ENCODE results near the gene NFYA. TPM values are rescaled to one million over a fixed set of nuclear protein-coding genes. Genes with fewer than 3 reads are reported as not detected.

NFYA gene
- total RNA-seq, 1 donor from 2014 or later, result 62.7 TPM

DNA sequence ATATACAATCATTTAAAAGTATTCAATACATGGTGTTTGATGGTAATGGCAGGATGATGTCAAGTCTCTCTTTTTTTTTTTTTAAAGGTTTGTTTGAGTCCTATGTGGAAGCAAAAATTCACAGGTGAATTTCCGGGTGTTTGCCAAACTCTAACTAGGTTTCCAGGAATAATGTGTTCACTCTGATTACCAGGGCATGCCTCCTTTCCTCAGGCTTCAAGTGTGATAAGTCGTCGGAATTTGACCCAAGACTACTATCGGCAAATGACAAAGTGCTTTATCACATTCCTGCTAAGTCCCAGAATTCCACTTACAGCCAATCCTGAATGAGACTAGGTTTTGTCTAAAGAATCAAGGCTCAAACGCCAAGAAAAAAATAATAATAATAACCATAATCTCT, 7.9 kb upstream of the NFYA start:
- TF ChIP-seq, protein P1, sequence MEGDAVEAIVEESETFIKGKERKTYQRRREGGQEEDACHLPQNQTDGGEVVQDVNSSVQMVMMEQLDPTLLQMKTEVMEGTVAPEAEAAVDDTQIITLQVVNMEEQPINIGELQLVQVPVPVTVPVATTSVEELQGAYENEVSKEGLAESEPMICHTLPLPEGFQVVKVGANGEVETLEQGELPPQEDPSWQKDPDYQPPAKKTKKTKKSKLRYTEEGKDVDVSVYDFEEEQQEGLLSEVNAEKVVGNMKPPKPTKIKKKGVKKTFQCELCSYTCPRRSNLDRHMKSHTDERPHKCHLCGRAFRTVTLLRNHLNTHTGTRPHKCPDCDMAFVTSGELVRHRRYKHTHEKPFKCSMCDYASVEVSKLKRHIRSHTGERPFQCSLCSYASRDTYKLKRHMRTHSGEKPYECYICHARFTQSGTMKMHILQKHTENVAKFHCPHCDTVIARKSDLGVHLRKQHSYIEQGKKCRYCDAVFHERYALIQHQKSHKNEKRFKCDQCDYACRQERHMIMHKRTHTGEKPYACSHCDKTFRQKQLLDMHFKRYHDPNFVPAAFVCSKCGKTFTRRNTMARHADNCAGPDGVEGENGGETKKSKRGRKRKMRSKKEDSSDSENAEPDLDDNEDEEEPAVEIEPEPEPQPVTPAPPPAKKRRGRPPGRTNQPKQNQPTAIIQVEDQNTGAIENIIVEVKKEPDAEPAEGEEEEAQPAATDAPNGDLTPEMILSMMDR (IDR thresholded peaks at IDR 0.05; ENCODE audit: unreplicated experiment), result no peak
- H3K36me3 Mint-ChIP-seq (ENCODE audit: insufficient read depth), result peaks cover 13% of the 10 kb centered on the region
- no peaks in the 10 kb centered on the region for H3K27me3 Mint-ChIP-seq
- no peak for DNase-seq (ENCODE audit: low spot score, unreplicated experiment)
- H3K4me3 Mint-ChIP-seq (ENCODE audit: low read depth), result peak overlapping the region; percentile 13
- H3K27ac Mint-ChIP-seq, result peak overlapping the region; percentile 93
- H3K4me1 Mint-ChIP-seq (ENCODE audit: low read depth), result peaks cover 58% of the 10 kb centered on the region
- no peaks in the 10 kb centered on the region for H3K9me3 Mint-ChIP-seq (ENCODE audit: low read depth)

DNA sequence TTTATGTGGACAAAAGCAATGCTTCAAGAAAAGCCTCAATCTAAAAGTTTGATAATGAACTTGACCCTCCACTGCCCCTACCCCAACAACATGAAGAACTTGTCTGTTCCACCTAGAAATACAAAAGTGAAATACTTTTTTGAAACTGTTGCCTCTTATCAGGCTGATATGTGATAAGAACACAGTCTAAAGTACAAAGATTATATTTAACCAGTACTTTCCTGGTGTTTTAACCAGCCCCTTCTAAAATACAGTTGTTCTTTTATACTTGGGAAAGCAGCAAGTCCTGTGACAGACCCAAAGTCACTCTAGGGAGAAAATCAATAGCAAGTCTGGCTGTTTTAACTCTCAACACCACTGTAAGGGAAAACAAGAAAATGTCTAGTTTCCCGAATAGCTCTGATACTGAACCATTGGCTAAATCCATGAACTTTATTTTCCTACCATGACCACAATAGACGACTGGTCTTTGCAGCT, 7.2 kb upstream of the NFYA start:
- peaks cover 56% of the 10 kb centered on the region for H3K4me1 Mint-ChIP-seq (ENCODE audit: low read depth)
- H3K9me3 Mint-ChIP-seq (ENCODE audit: low read depth), result no peaks in the 10 kb centered on the region
- no peaks in the 10 kb centered on the region for H3K27me3 Mint-ChIP-seq
- DNase-seq (ENCODE audit: low spot score, unreplicated experiment), result no peak
- TF ChIP-seq, protein P1 (IDR thresholded peaks at IDR 0.05; ENCODE audit: unreplicated experiment), result no peak
- H3K4me3 Mint-ChIP-seq (ENCODE audit: low read depth), result peak overlapping the region; percentile 54
- peaks cover 9% of the 10 kb centered on the region for H3K36me3 Mint-ChIP-seq (ENCODE audit: insufficient read depth)
- peak overlapping the region; percentile 94 for H3K27ac Mint-ChIP-seq

DNA sequence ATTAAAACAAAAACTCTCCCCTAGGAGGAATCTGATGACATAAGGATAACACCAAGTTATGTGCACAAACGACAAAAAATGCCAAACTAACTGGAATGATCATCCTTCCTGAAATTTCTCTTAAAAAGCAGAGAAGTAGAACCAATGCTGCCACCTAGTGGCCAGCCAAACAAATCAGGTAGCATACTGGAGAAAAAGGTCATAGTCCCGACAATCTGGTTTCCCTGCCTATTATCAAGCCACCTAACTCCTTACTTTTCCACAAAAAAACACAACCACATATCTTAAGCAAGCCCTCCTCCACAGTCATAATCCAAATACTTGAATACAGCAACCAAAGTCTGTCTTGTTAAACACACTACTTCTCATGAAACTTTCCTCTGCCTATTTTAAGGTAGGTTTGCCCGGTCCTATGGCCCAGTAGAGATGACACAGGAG, 5.9 kb upstream of the NFYA start:
- Mint-ChIP-seq H3K4me3 (ENCODE audit: low read depth) (peak overlapping the region; percentile 50), H3K27ac (peak overlapping the region; percentile 94), H3K36me3 (ENCODE audit: insufficient read depth) (peaks cover 7% of the 10 kb centered on the region), H3K4me1 (ENCODE audit: low read depth) (peaks cover 58% of the 10 kb centered on the region), H3K9me3 (ENCODE audit: low read depth) (no peaks in the 10 kb centered on the region), H3K27me3 (no peaks in the 10 kb centered on the region)
- TF ChIP-seq, protein P1 (IDR thresholded peaks at IDR 0.05; ENCODE audit: unreplicated experiment), result peak; percentile 93
- peak; percentile 43 for DNase-seq (ENCODE audit: low spot score, unreplicated experiment)

DNA sequence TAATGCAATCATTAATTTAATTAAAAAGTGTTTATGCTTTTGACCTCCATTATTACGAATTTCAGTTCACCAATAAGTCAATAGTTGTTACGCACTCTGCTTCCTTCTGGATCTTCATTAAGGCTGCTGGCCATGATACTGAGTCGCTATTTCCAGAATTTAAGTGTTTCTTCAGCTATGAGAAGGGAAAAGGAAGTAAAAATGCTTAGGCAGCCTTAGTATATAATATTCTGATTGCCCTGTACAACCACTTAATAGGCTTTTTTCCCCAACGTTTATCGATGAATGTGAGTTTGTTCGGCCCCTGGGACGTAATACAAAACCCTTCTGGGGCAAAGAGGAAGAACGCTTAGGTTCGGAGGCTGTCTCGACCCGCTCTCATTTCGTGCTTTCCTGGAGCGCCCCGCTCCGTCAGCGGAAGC, 1.3 kb upstream of the NFYA start:
- Mint-ChIP-seq H3K4me3 (ENCODE audit: low read depth) (peak overlapping the region; percentile 90), H3K9me3 (ENCODE audit: low read depth) (no peaks in the 10 kb centered on the region), H3K4me1 (ENCODE audit: low read depth) (peaks cover 39% of the 10 kb centered on the region), H3K27me3 (no peaks in the 10 kb centered on the region), H3K27ac (peak overlapping the region; percentile 99), H3K36me3 (ENCODE audit: insufficient read depth) (peaks cover 5% of the 10 kb centered on the region)
- TF ChIP-seq, protein P1 (IDR thresholded peaks at IDR 0.05; ENCODE audit: unreplicated experiment), result peak; percentile 9
- no peak for DNase-seq (ENCODE audit: low spot score, unreplicated experiment)

DNA sequence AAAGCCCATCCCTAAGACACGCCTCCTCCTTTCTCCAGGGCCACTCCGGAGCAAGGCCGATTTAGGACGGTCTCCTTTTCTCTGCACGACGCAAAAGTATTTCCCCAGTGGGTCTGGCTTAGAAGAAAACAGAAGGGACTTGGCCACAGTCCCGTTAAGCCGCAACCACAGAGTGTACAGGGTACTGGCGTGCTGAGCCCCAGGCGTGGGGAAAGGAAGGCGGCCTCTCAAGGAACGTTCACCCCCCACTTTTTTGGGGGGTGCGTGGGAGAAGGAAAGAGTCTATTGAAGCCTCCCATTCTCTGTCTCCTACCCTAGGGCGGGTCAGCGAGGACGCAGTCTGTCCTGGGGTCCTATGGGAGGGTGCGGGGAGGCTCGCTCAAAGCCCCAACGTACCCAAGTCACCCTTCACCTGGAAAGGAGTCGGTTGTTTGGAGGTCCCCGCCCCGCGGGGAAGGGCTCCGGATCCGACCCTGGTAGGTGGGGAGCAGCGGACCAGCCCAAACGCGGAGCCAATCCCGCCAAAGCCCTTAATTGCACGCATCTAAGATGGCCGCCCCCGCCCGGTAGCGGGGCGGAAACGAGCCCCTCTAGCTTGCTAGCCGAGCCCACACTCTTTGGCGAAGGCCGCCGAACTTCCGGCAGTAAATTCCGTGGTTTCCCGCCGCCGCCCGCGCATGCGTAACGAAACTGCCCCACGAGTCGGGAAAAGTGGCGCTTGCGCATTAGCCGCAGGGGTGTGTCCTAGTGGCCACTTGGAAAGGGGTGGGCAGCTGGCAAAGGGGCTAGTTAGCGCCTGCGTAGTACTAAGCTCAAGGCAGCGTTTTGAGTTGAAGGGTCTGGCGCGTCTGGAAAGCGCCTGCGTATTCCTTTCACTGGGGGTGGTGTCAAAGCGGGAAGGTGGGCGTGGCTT, 595 bp upstream of the NFYA start, which contains the start of gene OARD1:
OARD1 (minus strand) TSS at position 434 of the 913 bp plus-strand sequence. CDS start 722 bp downstream, outside the sequence.
- TF ChIP-seq, protein P1 (IDR thresholded peaks at IDR 0.05; ENCODE audit: unreplicated experiment), result no peak
- no peaks in the 10 kb centered on the region for H3K27me3 Mint-ChIP-seq
- H3K9me3 Mint-ChIP-seq (ENCODE audit: low read depth), result no peaks in the 10 kb centered on the region
- peaks cover 2% of the 10 kb centered on the region for H3K36me3 Mint-ChIP-seq (ENCODE audit: insufficient read depth)
- peak within 1 kb of the TSS; percentile 90 for H3K4me3 Mint-ChIP-seq (ENCODE audit: low read depth)
- H3K4me1 Mint-ChIP-seq (ENCODE audit: low read depth), result peaks cover 34% of the 10 kb centered on the region
- H3K27ac Mint-ChIP-seq, result peak within 1 kb of the TSS; percentile 99
- DNase-seq (ENCODE audit: low spot score, unreplicated experiment), result peak; percentile 100

All from progenitor cell of endocrine pancreas (in vitro differentiated cells).